PC-9 (cell line): Measurements from ENCODE around the gene ATP1A4.

Experiments
- EZH2 ChIP-seq: fragments of 200-600 bp; sonication (generic); IDR thresholded peaks from 2 replicates; pipeline ENCODE4 v1.8.0; 2017; ENCODE audit warnings: antibody characterized with exemption, low read depth
- TF ChIP-seq, protein P1 (sequence below): fragments of 200-600 bp; sonication (generic); conservative IDR thresholded peaks from 2 replicates; pipeline ENCODE4 v1.6.1; 2017; ENCODE audit warnings: mixed run types, antibody characterized with exemption, mild to moderate bottlenecking, moderate library complexity

DNA sequence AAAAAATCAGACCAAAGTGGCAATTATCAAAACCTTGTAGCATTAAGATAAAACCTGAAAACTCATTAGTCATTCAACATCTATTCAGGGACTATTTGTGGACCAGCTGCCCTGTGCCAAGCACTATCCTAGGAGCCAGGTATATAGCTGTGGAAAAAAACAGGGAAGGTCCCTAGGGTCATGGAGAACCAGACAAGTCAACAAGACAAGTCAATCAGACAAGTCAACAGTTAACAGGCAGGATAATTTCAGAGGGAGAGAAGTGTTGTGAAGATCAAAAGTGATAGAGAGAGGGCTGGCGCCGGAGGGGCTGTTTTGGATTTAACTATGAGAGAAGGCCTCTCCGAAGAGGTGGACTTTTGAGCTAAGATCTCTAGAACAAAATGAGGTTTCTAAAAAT, 3.3 kb upstream of the ATP1A4 start:
- TF ChIP-seq, protein P1, sequence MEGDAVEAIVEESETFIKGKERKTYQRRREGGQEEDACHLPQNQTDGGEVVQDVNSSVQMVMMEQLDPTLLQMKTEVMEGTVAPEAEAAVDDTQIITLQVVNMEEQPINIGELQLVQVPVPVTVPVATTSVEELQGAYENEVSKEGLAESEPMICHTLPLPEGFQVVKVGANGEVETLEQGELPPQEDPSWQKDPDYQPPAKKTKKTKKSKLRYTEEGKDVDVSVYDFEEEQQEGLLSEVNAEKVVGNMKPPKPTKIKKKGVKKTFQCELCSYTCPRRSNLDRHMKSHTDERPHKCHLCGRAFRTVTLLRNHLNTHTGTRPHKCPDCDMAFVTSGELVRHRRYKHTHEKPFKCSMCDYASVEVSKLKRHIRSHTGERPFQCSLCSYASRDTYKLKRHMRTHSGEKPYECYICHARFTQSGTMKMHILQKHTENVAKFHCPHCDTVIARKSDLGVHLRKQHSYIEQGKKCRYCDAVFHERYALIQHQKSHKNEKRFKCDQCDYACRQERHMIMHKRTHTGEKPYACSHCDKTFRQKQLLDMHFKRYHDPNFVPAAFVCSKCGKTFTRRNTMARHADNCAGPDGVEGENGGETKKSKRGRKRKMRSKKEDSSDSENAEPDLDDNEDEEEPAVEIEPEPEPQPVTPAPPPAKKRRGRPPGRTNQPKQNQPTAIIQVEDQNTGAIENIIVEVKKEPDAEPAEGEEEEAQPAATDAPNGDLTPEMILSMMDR: no peak
- TF ChIP-seq EZH2: no peak
